OCI-M1 (cell line): ENCODE results near the gene COG7.
"Not testable (repeated sequence)": the region's sequence is repeated elsewhere in the genome, so short reads cannot be mapped to it uniquely, and the experiment has no call there.

Experiments
- DNase-seq: peaks from one replicate; lab custom pipeline; 2025; lab: John Stamatoyannopoulos, UW

Gene COG7

DNA sequence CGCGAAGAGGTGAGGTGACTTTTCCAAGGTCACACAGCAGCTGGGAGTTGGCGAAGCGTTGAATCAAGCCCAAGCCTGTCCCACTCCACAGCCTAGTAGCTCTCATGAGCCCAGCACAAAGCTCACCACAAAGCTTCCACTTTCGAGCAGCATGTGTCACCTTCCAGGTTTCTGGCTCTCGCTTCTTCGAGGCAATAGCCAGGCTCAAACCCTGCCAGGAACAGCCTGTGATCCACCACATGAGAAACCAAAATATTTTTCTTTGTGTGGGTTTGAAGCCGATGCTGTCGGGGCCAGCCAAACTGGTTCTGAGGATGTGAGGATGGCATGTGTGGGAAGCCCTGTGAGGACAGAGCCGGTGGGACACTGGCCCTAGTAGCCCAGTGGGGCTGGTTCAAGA lies 68.1 kb downstream of the COG7 start:
- no peak for DNase-seq

- no peak for DNase-seq
Measured at GRCh38 chr16:23383881-23384280, 69.1 kb downstream of the COG7 start.

DNA sequence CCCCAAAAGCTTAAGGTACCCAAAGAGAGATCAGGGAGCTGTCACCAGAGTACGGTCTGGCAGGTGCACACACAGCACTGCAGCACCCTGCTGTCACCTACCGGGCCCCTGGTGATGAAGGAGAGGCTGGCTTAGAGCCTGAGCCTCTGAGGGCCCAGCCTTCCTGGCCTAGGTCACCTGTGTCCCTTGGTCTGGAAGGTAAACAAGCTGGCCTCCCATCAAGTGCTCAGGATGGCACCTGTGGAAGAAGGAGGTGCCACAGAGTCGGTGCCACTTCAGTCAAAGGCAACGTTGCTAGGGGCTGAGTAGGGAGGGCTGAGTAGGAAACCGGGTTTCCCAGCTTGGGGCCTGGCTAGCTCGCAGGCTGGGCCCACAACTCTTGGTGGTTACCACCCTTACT lies 70.7 kb downstream of the COG7 start:
- no peak for DNase-seq

DNA sequence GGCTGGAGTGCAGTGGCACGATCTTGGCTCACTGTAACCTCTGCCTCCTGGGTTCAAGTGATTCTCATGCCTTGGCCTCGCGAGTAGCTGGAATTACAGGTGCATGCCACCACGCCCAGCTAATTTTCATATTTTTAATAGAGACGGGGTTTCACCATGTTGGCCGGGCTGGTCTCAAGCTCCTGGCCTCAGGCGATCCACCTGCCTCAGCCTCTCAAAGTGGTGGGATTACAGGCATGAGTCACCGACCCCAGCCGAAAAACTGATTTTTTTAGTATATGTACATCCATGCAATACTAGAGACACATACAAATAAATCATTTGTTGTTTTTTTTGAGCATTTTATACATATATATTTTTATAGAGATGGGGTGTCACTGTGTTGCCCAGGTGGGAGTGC lies 71.3 kb downstream of the COG7 start:
- DNase-seq: not testable (repeated sequence)

- DNase-seq: no peak
Measured at GRCh38 chr16:23380501-23380951, 72.5 kb downstream of the COG7 start.

GRCh38 chr16:23379707-23380106 lies 73.3 kb downstream of the COG7 start:
- no peak for DNase-seq

DNA sequence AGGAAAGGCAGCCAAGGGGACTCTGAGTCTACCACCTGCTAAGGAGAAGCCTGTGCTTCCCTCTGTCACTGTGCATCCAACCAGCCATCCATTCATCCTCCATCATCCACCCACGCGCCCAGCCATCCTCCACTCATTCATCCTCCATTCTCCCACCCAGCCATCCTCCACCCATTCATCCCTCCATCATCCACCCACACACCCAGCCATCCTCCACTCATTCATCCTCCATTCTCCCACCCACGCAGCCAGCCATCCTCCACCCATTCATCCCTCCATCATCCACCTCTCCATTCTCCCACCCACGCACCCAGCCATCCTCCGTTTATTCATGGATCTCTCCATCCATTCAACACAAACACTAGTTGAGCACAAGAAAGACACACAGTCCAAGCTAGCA lies 74.1 kb downstream of the COG7 start:
- DNase-seq: no peak

DNA sequence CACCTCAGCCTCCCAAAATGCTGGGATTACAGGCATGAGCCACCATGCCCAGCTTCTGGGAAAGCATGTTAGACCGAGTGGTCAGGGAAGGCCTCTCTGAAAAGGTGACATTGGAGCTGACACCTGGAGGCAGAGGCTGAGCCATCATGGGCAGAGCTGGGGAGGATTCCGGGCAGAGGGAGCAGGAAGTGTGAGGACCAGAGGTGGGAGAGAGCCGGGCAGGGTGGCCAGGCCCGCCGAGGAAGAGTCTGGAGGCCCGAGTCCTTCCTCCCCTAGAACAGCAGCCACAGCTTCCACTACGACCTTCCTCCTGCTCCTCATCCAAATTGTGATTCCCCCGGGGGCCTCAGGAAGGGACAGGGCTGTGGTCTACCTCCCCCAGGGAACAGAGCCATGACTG lies 74.7 kb downstream of the COG7 start:
- no peak for DNase-seq

DNA sequence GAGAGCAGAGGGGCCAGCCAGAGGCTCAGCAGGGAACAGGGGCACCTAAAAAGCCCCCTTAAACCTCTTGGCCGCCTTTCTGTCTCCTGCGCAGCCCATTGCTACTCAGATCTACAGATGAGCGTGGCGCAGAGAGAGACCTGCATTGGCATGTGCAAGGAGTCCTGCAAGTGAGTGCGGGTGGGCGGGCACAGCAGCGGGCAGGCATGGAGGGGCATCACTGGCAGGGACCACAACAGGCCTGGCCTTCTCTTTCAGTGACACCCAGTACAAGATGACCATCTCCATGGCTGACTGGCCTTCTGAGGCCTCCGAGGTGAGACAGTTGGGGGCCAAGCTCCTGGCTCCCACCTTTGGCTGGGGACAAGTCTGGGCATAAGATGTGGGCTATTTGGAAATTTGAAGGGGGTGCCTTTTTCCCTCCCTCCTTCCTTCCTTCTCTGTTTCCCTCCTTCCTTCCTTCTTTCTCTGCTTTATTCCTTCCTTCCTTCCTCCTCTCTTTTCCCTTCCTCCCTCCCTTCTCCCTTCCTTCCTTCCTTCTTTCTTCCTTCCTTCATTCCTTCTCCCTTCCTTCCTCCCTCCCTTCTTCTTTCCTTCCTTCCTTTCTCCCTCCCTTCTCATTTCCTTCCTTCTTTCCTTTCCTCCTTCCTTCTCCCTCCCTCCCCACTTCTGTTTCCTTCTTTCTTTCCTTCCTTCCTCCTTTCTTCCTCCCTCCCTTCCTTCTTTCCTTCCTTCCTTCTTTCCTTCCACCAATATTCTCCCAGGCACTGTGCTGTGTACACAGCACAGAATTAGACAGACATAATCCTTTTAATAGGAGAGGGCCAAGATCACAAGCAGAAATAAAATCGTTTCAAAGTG lies 75.7 kb downstream of the COG7 start:
- no peak for DNase-seq

GRCh38 chr16:23375643-23376042 lies 77.3 kb downstream of the COG7 start:
- no peak for DNase-seq

DNA sequence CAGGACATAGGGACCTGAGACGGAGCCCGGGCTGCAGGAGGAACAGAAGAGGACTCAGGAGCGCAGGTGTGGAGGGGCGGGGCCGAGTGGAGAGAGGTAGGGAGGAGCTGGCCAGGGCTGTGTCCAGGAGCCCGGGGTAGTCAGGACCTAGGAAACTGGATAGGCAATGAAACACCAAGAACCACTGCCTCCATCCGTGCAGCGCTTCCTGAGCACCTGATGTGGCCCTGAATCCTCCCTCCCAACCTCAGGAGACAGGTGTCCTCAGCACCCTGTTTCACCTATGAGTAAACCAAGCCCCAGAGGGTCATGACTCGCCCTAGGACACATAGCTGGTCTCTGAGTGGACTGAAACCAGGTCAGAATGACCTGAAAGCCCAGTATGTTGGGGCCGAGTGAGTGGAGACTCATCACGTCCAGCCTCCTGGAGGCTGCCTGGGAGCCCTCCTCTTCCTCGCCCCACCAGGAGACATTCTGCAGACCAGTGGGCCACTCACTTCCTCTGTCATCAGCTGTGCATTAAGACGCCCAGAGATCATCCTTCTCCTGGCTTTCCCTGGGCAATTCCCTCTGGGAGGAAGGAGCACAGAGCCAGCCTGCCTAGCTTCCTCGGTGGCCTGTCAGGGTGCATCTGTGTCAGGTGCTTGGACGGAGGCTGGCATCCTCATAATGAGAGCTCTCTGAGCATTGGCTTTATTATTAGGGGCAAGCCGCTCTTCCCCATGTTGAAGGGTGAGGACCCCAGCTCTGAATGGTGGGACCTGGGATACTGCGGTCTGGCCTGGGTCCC lies 78.1 kb downstream of the COG7 start:
- DNase-seq: no peak

- no peak for DNase-seq
Measured at GRCh38 chr16:23373436-23374219, 79.4 kb downstream of the COG7 start.

GRCh38 chr16:23371368-23371767 lies 81.6 kb downstream of the COG7 start:
- no peak for DNase-seq

- no peak for DNase-seq
Measured at GRCh38 chr16:23369416-23369815, 83.6 kb downstream of the COG7 start.

- DNase-seq: no peak
Measured at GRCh38 chr16:23368469-23368868, 84.5 kb downstream of the COG7 start.

DNA sequence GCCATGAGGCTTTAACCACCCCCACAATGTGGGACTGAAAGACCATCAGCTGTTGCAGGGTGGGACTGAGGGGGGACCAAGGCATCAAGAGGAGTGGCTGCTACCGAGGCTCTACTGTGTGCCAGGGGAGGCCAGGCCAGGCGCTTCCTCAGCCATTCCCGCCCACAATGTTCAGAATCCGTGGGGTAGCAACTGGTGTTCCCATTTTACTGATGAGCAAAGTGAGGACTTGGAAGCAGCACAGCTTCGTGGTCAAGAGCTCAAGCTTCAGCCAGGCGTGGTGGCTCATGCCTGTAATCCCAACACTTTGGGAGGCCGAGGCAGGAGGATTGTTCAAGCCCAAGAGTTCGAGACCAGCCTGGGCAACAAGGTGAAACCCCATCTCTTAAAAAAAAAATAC lies 85.0 kb downstream of the COG7 start:
- DNase-seq: no peak

DNA sequence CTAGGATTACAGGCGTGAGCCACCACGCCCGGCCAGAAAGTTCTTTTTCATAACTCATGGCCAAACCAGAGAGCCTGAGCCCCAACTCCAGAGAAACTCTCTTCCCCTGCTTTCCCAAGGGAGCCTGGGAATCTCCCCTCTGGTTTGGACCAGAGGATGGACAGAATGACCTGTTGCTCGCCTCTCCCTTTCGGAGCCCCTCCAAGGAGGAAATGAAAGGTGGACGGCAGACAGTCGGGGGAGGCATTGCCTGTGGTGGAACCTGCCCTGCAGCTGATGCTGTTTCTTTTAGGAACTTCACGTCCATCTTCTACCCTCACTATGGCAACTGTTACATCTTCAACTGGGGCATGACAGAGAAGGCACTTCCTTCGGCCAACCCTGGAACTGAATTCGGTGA lies 85.4 kb downstream of the COG7 start:
- DNase-seq: no peak

DNA sequence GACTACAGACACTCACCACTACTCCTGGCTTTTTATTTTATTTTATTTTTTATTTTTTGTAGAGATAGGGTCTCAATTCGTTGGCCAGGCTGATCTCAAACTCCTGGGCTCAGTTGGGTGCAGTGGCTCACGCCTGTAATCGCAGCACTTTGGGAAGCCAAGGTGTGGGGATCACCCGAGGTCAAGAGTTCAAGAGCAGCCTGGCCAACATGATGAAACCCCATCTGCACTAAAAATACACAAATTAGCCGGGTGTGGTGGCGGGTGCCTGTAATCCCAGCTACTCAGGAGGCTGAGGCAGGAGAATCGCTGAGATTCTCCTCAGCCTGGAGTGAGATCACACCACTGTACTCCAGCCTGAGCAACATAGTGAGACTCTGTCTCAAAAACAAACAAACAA lies 86.6 kb downstream of the COG7 start:
- not testable (repeated sequence) for DNase-seq

DNA sequence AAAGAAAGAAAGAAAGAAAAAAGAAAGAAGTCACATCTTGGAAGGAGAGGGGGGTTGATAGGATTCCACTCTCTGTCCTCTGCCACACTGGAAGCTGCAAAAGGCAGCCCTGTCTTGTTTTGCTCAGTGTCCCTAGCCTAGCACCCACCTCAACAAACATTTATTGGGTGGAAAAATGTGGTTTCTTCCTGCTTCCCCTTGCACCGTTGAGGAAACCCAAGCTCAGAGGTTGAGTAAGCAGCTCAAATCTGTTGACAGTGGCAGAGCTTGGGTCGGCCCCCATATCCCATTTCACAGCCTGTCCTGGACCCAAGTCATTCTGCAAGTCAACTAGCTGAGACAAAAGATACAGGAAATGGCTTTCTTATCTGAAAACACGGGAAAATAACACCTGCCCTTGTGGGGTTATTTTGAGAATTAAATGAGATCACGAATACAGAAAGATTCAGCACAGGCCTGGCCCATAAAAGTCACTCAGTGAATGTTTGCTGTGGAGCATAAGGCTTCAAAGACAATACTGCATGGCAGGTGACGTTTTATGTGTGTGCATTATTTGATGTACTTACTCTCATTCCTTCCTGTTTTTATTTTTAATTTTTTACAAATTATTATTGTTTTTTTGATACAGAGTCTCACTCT lies 87.3 kb downstream of the COG7 start:
- peak; percentile 8 for DNase-seq

GRCh38 chr16:23362460-23363317 lies 90.3 kb downstream of the COG7 start:
- no peak for DNase-seq
